Measurements from ENCODE around the gene PHC3.
"Not testable (repeated sequence)": the region's sequence is repeated elsewhere in the genome, so short reads cannot be mapped to it uniquely, and the experiment has no call there.

The PHC3 gene

DNA sequence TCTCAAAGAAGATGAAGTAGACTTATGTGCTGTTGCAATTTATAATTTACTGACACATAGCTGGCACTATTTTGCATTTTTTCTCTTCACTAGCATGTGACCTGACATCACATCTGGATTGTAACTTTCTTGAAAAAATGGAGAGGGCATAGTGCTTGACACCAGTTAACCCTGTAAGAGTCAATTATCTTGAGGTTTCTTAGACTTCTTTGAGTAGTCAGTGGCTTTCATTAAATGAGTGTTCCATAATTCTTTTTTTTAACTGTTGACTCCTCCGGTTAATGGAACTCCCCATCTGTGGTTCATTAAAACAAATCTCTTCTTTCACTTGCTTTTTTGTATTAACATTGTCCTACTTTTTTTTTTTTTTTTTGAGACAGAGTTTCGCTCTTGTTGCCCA, 23.8 kb upstream of the PHC3 start:
- DNase-seq: no peak
- TF ChIP-seq GATA1 (IDR thresholded peaks at IDR 0.05; ENCODE audit: low read depth, low read length): no peak
- no peak for TF ChIP-seq POLR2A (IDR thresholded peaks at IDR 0.05; ENCODE audit: low read length)

DNA sequence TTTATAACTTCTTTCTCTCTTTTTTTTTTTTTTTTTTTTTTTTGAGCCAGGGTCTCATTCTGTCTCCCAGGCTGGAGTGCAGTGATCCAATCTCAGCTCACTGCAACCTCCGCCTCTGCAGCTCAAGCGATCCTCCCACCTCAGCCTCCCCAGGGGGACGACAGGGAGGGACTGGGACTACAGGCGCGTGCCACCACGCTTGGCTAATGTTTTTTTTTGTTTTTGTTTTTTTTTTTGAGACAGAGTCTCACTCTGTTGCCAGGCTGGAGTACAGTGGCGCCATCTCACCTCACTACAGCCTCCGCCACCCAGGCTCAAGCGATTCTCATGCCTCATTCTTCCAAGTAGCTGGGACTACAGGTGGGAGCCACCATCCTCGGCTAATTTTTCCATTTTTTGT, 23.0 kb upstream of the PHC3 start:
- DNase-seq: no peak
- no peak for TF ChIP-seq GATA1 (IDR thresholded peaks at IDR 0.05; ENCODE audit: low read depth, low read length)
- TF ChIP-seq POLR2A (IDR thresholded peaks at IDR 0.05; ENCODE audit: low read length): no peak

DNA sequence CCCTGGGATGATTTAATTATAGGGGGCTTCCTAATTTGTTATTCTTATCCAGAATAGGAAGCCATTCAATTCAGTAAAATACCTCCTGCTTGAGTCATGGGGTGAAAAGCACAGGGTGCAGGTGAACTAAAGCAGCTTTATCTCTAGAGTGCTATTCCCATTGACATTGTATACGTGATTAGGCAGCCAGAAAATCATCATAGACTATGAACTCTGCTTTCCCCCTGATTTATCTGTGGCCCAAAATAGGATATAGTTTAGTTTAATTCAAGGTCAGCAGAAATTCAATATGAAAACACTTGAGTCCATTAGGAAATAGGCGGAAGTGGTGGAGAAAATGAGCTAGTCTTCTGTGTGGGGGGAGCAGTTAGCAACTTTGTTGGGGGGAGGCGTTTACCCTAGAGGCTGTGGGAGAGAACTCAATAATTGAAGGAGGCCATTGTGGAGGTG, 22.5 kb upstream of the PHC3 start:
- TF ChIP-seq POLR2A (IDR thresholded peaks at IDR 0.05; ENCODE audit: low read length) (no peak), GATA1 (IDR thresholded peaks at IDR 0.05; ENCODE audit: low read depth, low read length) (no peak)
- no peak for DNase-seq

DNA sequence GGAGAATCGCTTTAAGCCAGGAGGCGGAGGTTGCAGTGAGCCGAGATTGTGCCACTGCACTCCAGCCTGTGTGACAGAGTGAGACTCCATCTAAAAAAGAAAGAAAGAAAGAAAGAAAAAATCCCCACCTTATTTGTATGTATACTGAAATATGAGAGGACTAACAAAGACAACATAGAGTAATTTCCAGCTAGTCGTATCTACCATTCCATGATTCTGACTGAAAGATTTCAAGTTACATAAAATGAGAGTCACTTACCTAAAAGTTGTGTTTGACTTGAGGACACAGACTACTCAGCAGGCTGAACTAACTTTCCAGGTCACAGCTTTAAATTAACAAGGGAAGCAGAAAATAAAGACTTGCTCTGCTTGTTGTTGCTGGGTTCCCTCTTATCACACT, 21.9 kb upstream of the PHC3 start:
- no peak for DNase-seq
- TF ChIP-seq POLR2A (IDR thresholded peaks at IDR 0.05; ENCODE audit: low read length) (no peak), GATA1 (IDR thresholded peaks at IDR 0.05; ENCODE audit: low read depth, low read length) (no peak)

DNA sequence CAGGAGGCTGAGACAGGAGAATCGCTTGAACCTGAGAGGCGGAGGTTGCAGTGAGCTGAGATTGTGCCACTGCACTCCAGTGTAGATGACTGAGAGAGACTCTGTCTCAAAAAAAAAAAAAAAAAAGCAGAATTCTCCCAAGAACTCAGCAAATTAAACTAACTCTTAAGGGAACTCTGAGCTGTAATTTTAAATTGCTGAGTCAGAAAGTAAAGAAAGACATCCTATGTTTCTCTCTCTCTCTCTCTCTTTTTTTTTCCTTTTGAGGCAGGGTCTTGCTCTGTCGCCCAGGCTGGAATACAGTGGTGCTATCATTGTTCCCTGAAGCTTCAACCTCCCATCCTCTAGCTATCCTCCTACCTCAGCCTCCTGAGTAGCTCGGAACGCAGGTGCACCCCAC, 20.0 kb upstream of the PHC3 start:
- DNase-seq: no peak
- no peak for TF ChIP-seq POLR2A (IDR thresholded peaks at IDR 0.05; ENCODE audit: low read length)
- no peak for TF ChIP-seq GATA1 (IDR thresholded peaks at IDR 0.05; ENCODE audit: low read depth, low read length)

DNA sequence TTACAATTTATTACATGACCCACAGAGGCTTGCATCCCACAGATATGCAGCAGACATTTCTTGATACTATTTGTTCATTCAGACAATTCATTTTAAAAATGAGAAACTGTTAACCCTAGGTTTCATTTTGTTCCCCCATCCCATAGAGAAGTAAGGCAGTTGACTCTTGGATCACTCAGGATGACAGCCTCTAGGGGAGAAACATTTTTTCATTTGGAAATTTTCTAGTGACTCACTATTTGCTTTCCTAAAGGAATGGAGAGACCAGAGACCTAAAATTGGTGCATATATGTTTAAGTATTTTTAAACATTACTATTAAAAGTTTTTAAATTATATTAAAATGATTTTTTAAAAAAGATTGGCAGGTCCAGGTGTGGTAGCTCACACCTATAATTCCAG, 19.5 kb upstream of the PHC3 start:
- TF ChIP-seq POLR2A (IDR thresholded peaks at IDR 0.05; ENCODE audit: low read length): no peak
- no peak for TF ChIP-seq GATA1 (IDR thresholded peaks at IDR 0.05; ENCODE audit: low read depth, low read length)
- DNase-seq: no peak

DNA sequence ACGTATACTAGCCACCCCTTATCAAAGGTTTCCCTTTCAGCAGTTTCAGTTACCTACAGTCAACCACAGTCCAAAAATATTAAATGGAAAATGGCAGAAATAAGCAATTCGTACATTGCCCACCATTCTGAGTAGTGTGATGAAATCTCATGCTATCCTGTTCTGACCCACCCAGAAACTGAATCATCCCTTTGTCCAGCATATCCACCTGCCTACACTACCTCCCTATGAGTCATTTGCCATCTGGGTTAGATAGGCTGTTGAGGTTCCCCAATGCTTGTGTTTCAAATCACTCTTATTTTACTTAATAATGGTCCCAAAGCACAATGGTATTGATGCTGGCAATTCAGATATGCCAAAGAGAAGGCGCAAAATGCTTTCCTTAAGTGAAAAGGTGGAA, 15.3 kb upstream of the PHC3 start:
- DNase-seq: no peak
- no peak for TF ChIP-seq POLR2A (IDR thresholded peaks at IDR 0.05; ENCODE audit: low read length)
- no peak for TF ChIP-seq GATA1 (IDR thresholded peaks at IDR 0.05; ENCODE audit: low read depth, low read length)

DNA sequence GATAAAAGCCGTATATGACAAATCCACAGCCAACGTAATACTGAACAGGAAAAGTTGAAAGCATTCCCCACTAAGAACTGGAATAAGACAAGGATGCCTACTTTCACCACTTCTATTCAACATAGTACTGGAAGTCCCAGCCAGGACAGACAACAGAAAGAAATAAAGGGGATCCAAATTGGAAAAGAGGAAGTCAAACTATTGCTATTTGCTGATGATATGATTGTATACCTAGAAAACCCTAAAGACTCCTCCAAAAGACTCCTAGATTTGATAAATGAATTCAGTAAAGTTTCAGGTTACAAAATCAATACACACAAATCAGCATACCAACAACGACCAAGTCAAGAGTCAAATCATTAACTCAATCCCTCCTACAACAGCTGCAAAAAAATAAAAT, 14.2 kb upstream of the PHC3 start:
- not testable (repeated sequence) for DNase-seq

DNA sequence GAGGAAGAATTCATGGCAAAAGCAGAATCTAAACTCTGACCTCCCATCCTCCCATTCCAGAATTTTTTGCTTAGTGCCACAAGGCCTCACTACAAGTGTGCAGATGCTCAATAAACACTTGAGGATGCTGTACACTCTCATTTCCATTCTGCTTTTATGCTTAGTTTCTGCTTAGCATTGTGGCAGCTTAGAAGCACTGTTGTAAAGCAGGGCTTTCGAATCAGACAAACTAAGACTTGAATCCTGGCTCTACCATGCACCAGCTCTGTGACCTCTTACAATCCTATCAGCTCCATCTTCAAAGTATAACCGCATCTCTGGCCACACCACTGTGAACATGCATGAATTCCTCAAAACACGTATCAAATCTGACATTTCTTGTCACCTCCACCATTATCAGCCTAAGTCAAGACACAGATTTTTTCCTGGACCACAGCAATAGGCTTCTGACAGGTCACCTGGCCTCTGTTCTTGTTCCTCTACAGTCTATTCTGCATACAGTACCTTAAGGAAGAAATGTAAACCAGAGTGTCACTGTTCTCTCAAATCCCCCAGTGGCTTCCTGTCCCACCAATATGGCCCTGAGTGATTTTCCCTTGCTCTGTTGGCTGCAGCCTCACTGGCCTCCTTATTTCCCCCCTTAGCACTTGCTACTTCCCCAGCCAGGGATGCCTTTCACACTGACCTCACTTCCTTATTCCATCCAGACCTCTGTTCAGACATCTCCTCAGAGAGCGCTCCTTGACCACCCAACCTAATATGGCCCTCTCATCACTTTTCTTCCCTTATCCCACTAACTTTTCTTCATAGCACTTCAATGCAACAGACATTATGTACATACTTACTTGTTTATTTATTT, 8.1 kb upstream of the PHC3 start:
- TF ChIP-seq POLR2A (IDR thresholded peaks at IDR 0.05; ENCODE audit: low read length): no peak
- DNase-seq: no peak

DNA sequence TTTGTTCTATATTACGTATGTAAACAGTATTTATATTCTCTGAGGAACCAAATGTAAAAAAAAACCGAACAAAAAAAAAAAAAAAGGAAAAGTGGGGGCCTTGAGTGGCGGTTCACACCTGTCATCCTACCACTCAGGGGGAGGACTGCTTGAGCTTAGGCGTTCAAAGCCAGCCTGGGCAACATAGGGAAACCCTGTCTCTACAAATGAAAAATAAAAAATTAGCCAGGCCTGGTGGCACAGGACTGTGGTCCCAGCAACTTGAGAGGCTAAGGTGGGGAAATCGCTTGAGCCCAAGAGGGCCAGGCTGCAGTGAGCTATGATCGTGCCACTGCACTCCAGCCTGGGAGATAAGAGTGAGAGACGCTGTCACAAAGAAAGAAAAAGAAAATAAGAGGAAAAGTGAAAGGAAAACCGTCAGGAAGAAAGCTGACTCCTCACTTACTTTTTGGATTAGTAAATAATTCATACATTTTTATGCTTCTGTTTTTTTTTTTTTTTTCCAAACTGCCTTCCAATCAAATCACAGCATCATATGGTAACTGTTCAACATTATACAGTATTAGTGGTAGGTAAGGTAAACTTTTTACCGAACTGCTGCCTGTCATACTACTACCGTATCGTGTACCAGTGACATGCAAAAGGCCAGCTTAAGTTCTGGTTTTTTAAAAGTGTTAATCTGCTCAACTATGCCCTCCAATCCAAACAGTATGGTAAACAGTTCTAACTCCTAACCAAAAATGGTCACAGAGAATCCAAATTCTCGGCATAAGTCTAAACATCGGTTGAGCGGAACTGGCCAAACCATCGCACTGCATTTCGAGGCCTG, 1.2 kb downstream of the PHC3 start:
- TF ChIP-seq POLR2A (IDR thresholded peaks at IDR 0.05; ENCODE audit: low read length) (no peak), GATA1 (IDR thresholded peaks at IDR 0.05; ENCODE audit: low read depth, low read length) (no peak)
- DNase-seq: peak; percentile 51 to 63

DNA sequence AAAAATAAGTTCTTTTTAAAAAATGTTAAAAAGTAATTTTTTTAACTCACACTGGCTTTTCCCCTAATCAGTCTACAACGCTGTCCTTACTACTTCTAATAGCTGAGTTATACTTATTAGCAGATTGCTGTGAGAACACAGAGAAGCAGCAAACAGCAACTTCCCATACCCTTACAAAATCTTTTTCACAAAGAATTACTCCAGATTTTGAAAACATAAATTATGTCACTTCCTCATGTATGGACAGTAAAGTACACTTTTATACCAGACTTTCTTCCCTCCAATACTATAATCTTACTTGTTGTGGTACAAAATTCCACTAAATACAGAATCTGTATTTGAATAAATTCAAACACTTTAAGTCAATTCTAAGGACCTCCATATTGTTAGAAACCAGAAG, 2.1 kb downstream of the PHC3 start:
- TF ChIP-seq POLR2A (IDR thresholded peaks at IDR 0.05; ENCODE audit: low read length) (no peak), GATA1 (IDR thresholded peaks at IDR 0.05; ENCODE audit: low read depth, low read length) (no peak)
- no peak for DNase-seq

DNA sequence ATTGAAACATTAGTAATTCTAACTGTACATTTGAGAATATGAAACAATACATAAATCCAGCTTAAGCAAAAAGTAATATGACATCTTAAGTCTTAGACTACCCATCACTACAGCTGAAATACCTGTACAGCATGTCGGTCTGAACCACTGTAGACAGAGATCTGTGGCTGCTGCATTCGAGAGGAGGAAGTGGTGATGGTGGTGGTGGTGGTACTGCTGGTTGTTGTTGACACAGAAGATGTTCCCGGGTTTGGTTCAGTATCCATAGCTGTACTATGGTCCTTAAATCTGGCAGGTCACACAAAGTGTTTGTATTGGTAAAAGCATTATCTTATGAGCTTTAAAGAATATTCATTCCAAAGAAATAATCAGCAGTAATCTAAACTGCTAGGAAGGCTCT, 2.9 kb downstream of the PHC3 start:
- TF ChIP-seq GATA1 (IDR thresholded peaks at IDR 0.05; ENCODE audit: low read depth, low read length): no peak
- TF ChIP-seq POLR2A (IDR thresholded peaks at IDR 0.05; ENCODE audit: low read length): no peak

DNA sequence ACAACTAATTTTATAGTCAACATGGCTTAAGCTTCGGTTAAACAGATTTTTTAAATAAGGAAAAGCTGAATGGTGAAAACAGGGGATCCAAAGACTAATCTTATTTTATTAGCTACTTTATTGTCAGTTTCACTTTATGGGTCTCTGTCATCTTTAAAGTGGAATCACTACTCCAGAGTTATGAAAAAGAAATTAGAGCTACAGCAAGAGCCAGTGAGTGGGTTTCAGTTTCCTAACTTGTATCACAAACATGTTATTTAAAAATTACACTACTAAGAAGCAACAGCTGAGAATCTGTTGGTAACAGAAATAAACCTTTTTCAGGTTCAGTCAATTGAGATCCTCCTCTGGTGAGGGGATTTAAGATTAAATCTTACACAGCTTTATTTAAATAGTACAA, 10.0 kb downstream of the PHC3 start:
- TF ChIP-seq POLR2A (IDR thresholded peaks at IDR 0.05; ENCODE audit: low read length) (no peak), GATA1 (IDR thresholded peaks at IDR 0.05; ENCODE audit: low read depth, low read length) (no peak)
- no peak for DNase-seq

More for the DNA sequence above, 2.9 kb downstream of the PHC3 start:
- no peak for DNase-seq

DNA sequence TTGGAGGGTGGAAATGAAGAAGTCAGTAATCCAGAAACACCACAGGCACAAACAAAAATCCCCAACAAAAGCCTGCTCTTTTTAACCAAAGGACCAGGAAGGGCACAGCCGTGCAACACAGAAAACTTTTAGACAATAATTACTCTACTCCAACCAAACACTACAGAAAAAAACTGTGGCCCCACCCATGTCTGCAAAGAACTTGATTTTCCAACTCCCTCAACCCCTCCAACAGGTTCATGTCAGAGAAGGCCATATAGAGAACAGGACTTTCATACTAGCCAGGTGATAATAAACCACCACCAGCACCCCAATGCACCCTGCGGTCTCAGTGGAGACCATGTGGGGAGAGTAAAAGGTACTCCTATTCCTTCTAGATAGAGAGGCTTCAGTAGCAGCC, 16.8 kb downstream of the PHC3 start:
- no peak for TF ChIP-seq POLR2A (IDR thresholded peaks at IDR 0.05; ENCODE audit: low read length)
- TF ChIP-seq GATA1 (IDR thresholded peaks at IDR 0.05; ENCODE audit: low read depth, low read length): no peak
- no peak for DNase-seq

Data from erythroblast (primary cell).